H1 (cell line): ENCODE results near the gene RGMB. TPM values are rescaled to one million over a fixed set of nuclear protein-coding genes. Genes with fewer than 3 reads are reported as not detected.

Experiments
- CTCF ChIA-PET: fragments of 300-600 bp; sonication (Branson Sonifier 250); formaldehyde crosslinking; loops from one replicate; lab custom pipeline; 2021; ENCODE audit not compliant: partially characterized antibody; lab: Charles Lee
- POLR2A ChIA-PET: fragments of 300-600 bp; sonication (Branson Sonifier 250); formaldehyde crosslinking; loops from one replicate; lab custom pipeline; 2021; ENCODE audit warnings: inconsistent platforms; ENCODE audit not compliant: partially characterized antibody; lab: Charles Lee
- DNase-seq, 2 experiments: peaks; one replicate each; pipeline versions ENCODE4 v3.0.0 to v3.0.0-alpha.2; 2010 to 2022; ENCODE audit warnings: low spot score in 2 of 2, low read depth in 1 of 2, mixed read lengths in 1 of 2
- FAIRE-seq: peaks from 2 replicates; lab custom pipeline; 2011; peaks lifted over from hg19 to GRCh38; lab: Jason Lieb, UNC
- H2AFZ ChIP-seq: 2 replicates; pipeline ENCODE4 v1.8.1; 2012; ENCODE audit warnings: low read length, inconsistent platforms
- H2AK5ac ChIP-seq: 2 replicates; pipeline ENCODE4 v1.6.1; 2013; ENCODE audit warnings: low read depth, low read length
- H2BK120ac ChIP-seq: replicated peaks from 2 replicates; pipeline ENCODE3; 2013; ENCODE audit warnings: low read depth, low read length, inconsistent platforms
- H2BK12ac ChIP-seq: 2 replicates; pipeline ENCODE4 v1.6.1; 2013; ENCODE audit warnings: low read depth, low read length
- H2BK15ac ChIP-seq: 2 replicates; pipeline ENCODE4 v1.6.1; 2013; ENCODE audit warnings: low read length
- H2BK20ac ChIP-seq: 2 replicates; pipeline ENCODE4 v1.6.1; 2013; ENCODE audit warnings: low read length
- H2BK5ac ChIP-seq: 2 replicates; pipeline ENCODE4 v1.6.1; 2013; ENCODE audit warnings: low read depth, low read length
- H3K14ac ChIP-seq: 2 replicates; pipeline ENCODE4 v1.6.1; 2013; ENCODE audit warnings: inconsistent platforms; ENCODE audit not compliant: insufficient read length
- H3K18ac ChIP-seq: 2 replicates; pipeline ENCODE4 v1.6.1; 2013; ENCODE audit warnings: low read length; ENCODE audit errors: extremely low read depth
- H3K23ac ChIP-seq: 2 replicates; pipeline ENCODE4 v1.6.1; 2013; ENCODE audit warnings: inconsistent platforms; ENCODE audit not compliant: insufficient read length
- H3K23me2 ChIP-seq: 2 replicates; pipeline ENCODE4 v1.6.1; 2013; ENCODE audit warnings: low read depth, low read length
- H3K27ac ChIP-seq: 2 replicates; pipeline ENCODE4 v1.6.1; 2011; ENCODE audit warnings: low read depth, low read length, inconsistent platforms
- H3K27me3 ChIP-seq, 4 experiments: replicated peaks in 1 of 4; 1 replicate in 1 of 4; 2 replicates in 3 of 4; pipeline versions ENCODE4 v1.6.1 to v1.8.1; 2011 to 2013; ENCODE audit warnings: low read length in 3 of 4, mild to moderate bottlenecking in 3 of 4, inconsistent platforms in 2 of 4, mixed read lengths in 2 of 4, moderate library complexity in 1 of 4; ENCODE audit not compliant: control insufficient read depth in 3 of 4, insufficient read depth in 3 of 4; ENCODE audit errors: extremely low read depth in 1 of 4
- H3K36me3 ChIP-seq, 4 experiments: 2 replicates each; pipeline versions ENCODE4 v1.6.1 to v1.8.1; 2011 to 2013; ENCODE audit warnings: mild to moderate bottlenecking in 4 of 4, low read length in 3 of 4, moderate library complexity in 2 of 4, control low read depth in 1 of 4, inconsistent platforms in 1 of 4; ENCODE audit not compliant: insufficient read depth in 4 of 4, control insufficient read depth in 2 of 4
- H3K4ac ChIP-seq: replicated peaks from 2 replicates; pipeline ENCODE3; 2013; ENCODE audit warnings: low read length, low read depth, mixed read lengths, inconsistent platforms; ENCODE audit not compliant: insufficient read length
- H3K4me1 ChIP-seq, 4 experiments: replicated peaks in 1 of 4; 1 replicate in 1 of 4; 2 replicates in 3 of 4; pipeline versions ENCODE4 v1.6.1 to v1.8.1; 2011 to 2013; ENCODE audit warnings: low read length in 3 of 4, inconsistent platforms in 2 of 4, mixed read lengths in 1 of 4; ENCODE audit not compliant: insufficient read depth in 4 of 4, control insufficient read depth in 3 of 4
- H3K4me2 ChIP-seq, 2 experiments: 2 replicates each; pipeline versions ENCODE4 v1.6.1 to v1.8.1; 2011 to 2013; ENCODE audit warnings: low read depth in 2 of 2, low read length in 2 of 2, control low read depth in 1 of 2, inconsistent platforms in 1 of 2, mild to moderate bottlenecking in 1 of 2; ENCODE audit not compliant: insufficient read depth in 1 of 2
- H3K4me3 ChIP-seq, 4 experiments: fragments of 200-600, 300-600 bp in 1 of 4; sonication (generic), shearing (Covaris generic), sonication (Bioruptor Twin) in 1 of 4; 2 replicates each; pipeline versions ENCODE4 v1.5.1 to v1.8.1; 2011 to 2016; ENCODE audit warnings: low read length in 4 of 4, low read depth in 3 of 4, control low read depth in 2 of 4, inconsistent platforms in 2 of 4, mild to moderate bottlenecking in 2 of 4, mixed read lengths in 1 of 4, moderate library complexity in 1 of 4; ENCODE audit not compliant: insufficient read depth in 2 of 4; ENCODE audit errors: extremely low read depth in 1 of 4
- H3K56ac ChIP-seq: replicated peaks from 2 replicates; pipeline ENCODE3; 2013; ENCODE audit warnings: low read depth, mild to moderate bottlenecking, mixed read lengths, low read length, inconsistent platforms; ENCODE audit not compliant: insufficient read length
- H3K79me1 ChIP-seq: 2 replicates; pipeline ENCODE4 v1.6.1; 2013; ENCODE audit warnings: low read depth, low read length, control low read depth
- H3K79me2 ChIP-seq, 2 experiments: 2 replicates each; pipeline versions ENCODE4 v1.6.1 to v1.8.1; 2012 to 2013; ENCODE audit warnings: low read length in 2 of 2, mild to moderate bottlenecking in 2 of 2, inconsistent platforms in 1 of 2; ENCODE audit not compliant: insufficient read depth in 2 of 2, control insufficient read depth in 1 of 2
- H3K9ac ChIP-seq, 4 experiments: replicated peaks in 1 of 4; 1 replicate in 1 of 4; 2 replicates in 3 of 4; pipeline versions ENCODE4 v1.6.1 to v1.8.1; 2011 to 2013; ENCODE audit warnings: low read depth in 3 of 4, low read length in 3 of 4, control low read depth in 2 of 4, mild to moderate bottlenecking in 2 of 4, moderate library complexity in 2 of 4, inconsistent platforms in 1 of 4; ENCODE audit errors: extremely low read depth in 1 of 4
- H3K9me3 ChIP-seq, 2 experiments: 2 replicates each; pipeline versions ENCODE4 v1.6.1 to v1.8.1; 2012 to 2013; ENCODE audit warnings: mild to moderate bottlenecking in 2 of 2, moderate library complexity in 2 of 2, control low read depth in 1 of 2, inconsistent platforms in 1 of 2, low read depth in 1 of 2, low read length in 1 of 2, mixed read lengths in 1 of 2; ENCODE audit not compliant: insufficient read depth in 2 of 2
- H4K20me1 ChIP-seq, 2 experiments: replicated peaks in 1 of 2; 2 replicates each; pipeline versions ENCODE3 to v1.8.1; 2011 to 2013; ENCODE audit warnings: inconsistent platforms in 2 of 2, low read length in 2 of 2, mild to moderate bottlenecking in 1 of 2; ENCODE audit not compliant: insufficient read depth in 2 of 2, control insufficient read depth in 1 of 2
- H4K5ac ChIP-seq: 2 replicates; pipeline ENCODE4 v1.6.1; 2013; ENCODE audit warnings: low read length, low read depth, mixed read lengths, inconsistent platforms; ENCODE audit not compliant: insufficient read length
- H4K8ac ChIP-seq: 2 replicates; pipeline ENCODE4 v1.8.0; 2013; ENCODE audit warnings: mild to moderate bottlenecking, moderate library complexity, low read length, inconsistent platforms; ENCODE audit not compliant: insufficient read depth; ENCODE audit errors: extremely low read depth
- H4K91ac ChIP-seq: replicated peaks from 2 replicates; pipeline ENCODE3; 2013; ENCODE audit warnings: low read length, mixed read lengths, inconsistent platforms; ENCODE audit not compliant: insufficient read length
- CBX5 ChIP-seq: fragments of 300-800, 300-1000 bp; sonication (generic); IDR thresholded peaks from 2 replicates; pipeline ENCODE4 v1.7.1; 2016; ENCODE audit warnings: antibody characterized with exemption, low read length, low read depth
- CHD2 ChIP-seq: IDR thresholded peaks from 2 replicates; pipeline ENCODE4 v1.6.1; 2012; ENCODE audit warnings: low read length, improper control_type of control experiment
- JUND ChIP-seq: IDR thresholded peaks from 2 replicates; pipeline ENCODE4 v1.6.1; 2011; ENCODE audit warnings: mild to moderate bottlenecking, improper control_type of control experiment, low read length
- POLR2A ChIP-seq, 2 experiments: IDR thresholded peaks; 1 replicate in 1 of 2; 2 replicates in 1 of 2; pipeline ENCODE4 v1.6.1; 2011; ENCODE audit warnings: low read depth in 2 of 2, low read length in 2 of 2, mild to moderate bottlenecking in 2 of 2; ENCODE audit errors: control extremely low read depth in 1 of 2
- RFX5 ChIP-seq: IDR thresholded peaks from 2 replicates; pipeline ENCODE4 v1.6.1; 2011; ENCODE audit warnings: low read depth, low read length, improper control_type of control experiment, borderline replicate concordance
- SP1 ChIP-seq: IDR thresholded peaks from 2 replicates; pipeline ENCODE4 v1.6.1; 2011; ENCODE audit warnings: low read depth, low read length
- WGBS, 2 experiments: shearing (Covaris generic) in 1 of 2; methylation state at CpG; one replicate each; pipeline versions ENCODE4 v1.1.6 to v1.1.7; 2013 to 2015; ENCODE audit warnings: low lambda C conversion rate in 2 of 2, mixed read lengths in 2 of 2, inconsistent platforms in 1 of 2, low coverage in 1 of 2, missing lambda C conversion rate in 1 of 2; ENCODE audit not compliant: insufficient replicate concordance in 2 of 2, insufficient coverage in 1 of 2, insufficient read length in 1 of 2; ENCODE audit errors: extremely low coverage in 1 of 2, missing lambda C conversion rate in 1 of 2; 5-methylcytosine and 5-hydroxymethylcytosine counted together
- polyA plus RNA-seq, 7 experiments: library from polyadenylated mRNA; depleted of rRNA in 3 of 7; stranded (reverse) in 5 of 7; unstranded in 2 of 7; fragments of >200 nt in 5 of 7; fragments of 200-250 nt in 2 of 7; gene quantifications; 1 replicate in 5 of 7; 2 replicates in 1 of 7; 4 replicates in 1 of 7; pipeline versions ENCODE4 v1.2.1 to v1.2.3, GENCODE V29; 2011 to 2013; ENCODE audit warnings: missing spikeins in 2 of 7, mixed read lengths in 2 of 7
- total RNA-seq: library from RNA; stranded (reverse); fragmentation: NEBNext Ultra II Directional; extraction: Animal tissue kit (Norgen Biotek cat#: 25700); gene quantifications from 2 replicates; pipeline ENCODE4 v1.2.1, GENCODE V29; 2021
- TF ChIP-seq, protein P1 (sequence below), 3 experiments: IDR thresholded peaks; 1 replicate in 2 of 3; 2 replicates in 1 of 3; pipeline versions ENCODE4 v1.5.1 to v1.6.1; 2011; ENCODE audit warnings: low read length in 3 of 3, mild to moderate bottlenecking in 3 of 3, inconsistent platforms in 2 of 3, low read depth in 1 of 3, moderate library complexity in 1 of 3; ENCODE audit not compliant: insufficient read depth in 1 of 3; ENCODE audit errors: control extremely low read depth in 1 of 3

The RGMB gene
- total and polyA plus RNA-seq, 2 of the 8 experiments (the other 6 are each of a cell fraction or from before 2014, with no cell fraction given) = 11.7 to 27.0 TPM

DNA sequence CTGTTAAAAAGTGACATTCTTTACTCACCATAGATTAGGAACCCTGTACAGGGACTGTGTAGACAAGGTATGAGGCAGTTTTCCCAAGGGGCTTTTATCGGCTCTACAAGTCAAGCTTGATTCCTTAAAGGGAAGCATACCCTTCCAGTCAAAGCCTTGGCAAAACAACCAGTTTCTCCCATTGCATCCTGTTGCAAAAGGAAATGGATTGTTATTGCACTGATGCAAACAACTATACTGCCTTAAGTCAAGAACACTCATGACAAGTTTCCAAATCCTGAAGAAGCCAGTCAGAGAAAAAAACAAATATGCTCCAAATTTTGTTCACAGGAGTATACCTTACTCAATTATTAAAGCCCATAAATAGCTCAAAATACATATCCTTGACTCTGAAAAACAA lies 67.5 kb downstream of the RGMB start:
- Histone ChIP-seq H3K27me3 (no peaks in the 10 kb centered on the region), H2BK20ac (no peak overlapping the region), H3K27ac (no peak overlapping the region), H4K5ac (no peak overlapping the region), H2AK5ac (no peak overlapping the region), H2AFZ (no peak overlapping the region), H3K4me2 (no peak overlapping the region), H2BK12ac (no peak overlapping the region)
- WGBS, 2 experiments = 93% methylated on average over 1 of the region's 1 CpG; no CpG with 5 or more reads in 1 of the 2 experiments
- ChIA-PET POLR2A (no interaction called here), CTCF (no interaction called here)
- TF ChIP-seq JUND = no peak
- TF ChIP-seq SP1 = no peak
- TF ChIP-seq, protein P1, sequence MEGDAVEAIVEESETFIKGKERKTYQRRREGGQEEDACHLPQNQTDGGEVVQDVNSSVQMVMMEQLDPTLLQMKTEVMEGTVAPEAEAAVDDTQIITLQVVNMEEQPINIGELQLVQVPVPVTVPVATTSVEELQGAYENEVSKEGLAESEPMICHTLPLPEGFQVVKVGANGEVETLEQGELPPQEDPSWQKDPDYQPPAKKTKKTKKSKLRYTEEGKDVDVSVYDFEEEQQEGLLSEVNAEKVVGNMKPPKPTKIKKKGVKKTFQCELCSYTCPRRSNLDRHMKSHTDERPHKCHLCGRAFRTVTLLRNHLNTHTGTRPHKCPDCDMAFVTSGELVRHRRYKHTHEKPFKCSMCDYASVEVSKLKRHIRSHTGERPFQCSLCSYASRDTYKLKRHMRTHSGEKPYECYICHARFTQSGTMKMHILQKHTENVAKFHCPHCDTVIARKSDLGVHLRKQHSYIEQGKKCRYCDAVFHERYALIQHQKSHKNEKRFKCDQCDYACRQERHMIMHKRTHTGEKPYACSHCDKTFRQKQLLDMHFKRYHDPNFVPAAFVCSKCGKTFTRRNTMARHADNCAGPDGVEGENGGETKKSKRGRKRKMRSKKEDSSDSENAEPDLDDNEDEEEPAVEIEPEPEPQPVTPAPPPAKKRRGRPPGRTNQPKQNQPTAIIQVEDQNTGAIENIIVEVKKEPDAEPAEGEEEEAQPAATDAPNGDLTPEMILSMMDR (IDR thresholded peaks at IDR 0.05; ENCODE audit: control extremely low read depth in 1 of 3, insufficient read depth in 1 of 3, low read depth in 1 of 3, low read length in 3 of 3) = no peak
- no peak for TF ChIP-seq CBX5
- TF ChIP-seq RFX5 = no peak
- TF ChIP-seq POLR2A (IDR thresholded peaks at IDR 0.05; ENCODE audit: control extremely low read depth in 1 of 2, low read depth in 2 of 2, low read length in 2 of 2) = no peak
- no peak for TF ChIP-seq CHD2
- TF ChIP-seq, all 59 proteins: peak for 0
- Histone ChIP-seq H3K23ac (no peak overlapping the region), H2BK120ac (no peak overlapping the region), H3K56ac (no peak overlapping the region), H3K79me2 (no peaks in the 10 kb centered on the region), H3K9me3 (peaks cover 16 to 26% of the 10 kb centered on the region in 2 experiments), H3K4ac (no peak overlapping the region), H3K79me1 (no peaks in the 10 kb centered on the region), H3K36me3 (0 out of 8 replicates have a peak, but pooled peaks cover 0 to 3% (median 0%) of the 10 kb centered on the region in 4 experiments), H3K4me3 (no peak overlapping the region), H4K20me1 (no peaks in the 10 kb centered on the region), H3K14ac (no peak overlapping the region), H4K8ac (no peak overlapping the region), H3K4me1 (no peaks in the 10 kb centered on the region), H3K23me2 (no peaks in the 10 kb centered on the region), H3K9ac (no peak overlapping the region), H2BK15ac (no peak overlapping the region), H3K18ac (no peak overlapping the region), H4K91ac (no peak overlapping the region), H2BK5ac (no peak overlapping the region)
- no peak for DNase-seq
- no peak for FAIRE-seq
